ENCODE data around the gene NOX4.

- no peak for TF ChIP-seq CREM (CRISPR knock-in tag; IDR thresholded peaks at IDR 0.05)
- TF ChIP-seq ARID4B (CRISPR knock-in tag; IDR thresholded peaks at IDR 0.05; ENCODE audit: borderline replicate concordance), result no peak
- no peak for TF ChIP-seq CTCF (IDR thresholded peaks at IDR 0.05)
These were observed 27.9 kb downstream of the NOX4 start for GRCh38 chr11:89463266-89463780.
